ENCODE results near the gene MXD3.
"Not testable (repeated sequence)": the region's sequence is repeated elsewhere in the genome, so short reads cannot be mapped to it uniquely, and the experiment has no call there.

Gene MXD3

DNA sequence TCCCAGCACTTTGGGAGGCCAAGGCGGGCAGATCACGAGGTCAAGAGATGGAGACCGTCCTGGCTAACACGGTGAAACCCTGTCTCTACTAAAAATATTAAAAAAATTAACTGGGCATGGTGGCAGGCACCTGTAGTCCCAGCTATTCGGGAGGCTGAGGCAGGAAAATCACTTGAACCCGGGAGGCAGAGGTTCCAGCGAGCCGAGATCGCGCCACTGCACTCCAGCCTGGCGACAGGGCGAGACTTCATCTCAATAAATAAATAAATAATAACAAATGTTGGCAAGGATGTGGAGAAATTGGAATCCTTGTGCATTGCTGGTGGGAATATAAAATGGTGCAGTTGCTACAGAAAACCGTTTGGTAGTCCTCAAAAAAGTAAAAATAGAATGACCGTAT lies 31.3 kb upstream of the MXD3 start:
- not testable (repeated sequence) for DNase-seq (ENCODE audit: low read depth)

- DNase-seq (ENCODE audit: low read depth): no peak
Measured at GRCh38 chr5:177339107-177339638, 27.5 kb upstream of the MXD3 start.

- DNase-seq (ENCODE audit: low read depth): no peak
Measured at GRCh38 chr5:177338251-177339106, 26.8 kb upstream of the MXD3 start.

- no peak for DNase-seq (ENCODE audit: low read depth)
Measured at GRCh38 chr5:177336603-177337494, 25.2 kb upstream of the MXD3 start.

DNA sequence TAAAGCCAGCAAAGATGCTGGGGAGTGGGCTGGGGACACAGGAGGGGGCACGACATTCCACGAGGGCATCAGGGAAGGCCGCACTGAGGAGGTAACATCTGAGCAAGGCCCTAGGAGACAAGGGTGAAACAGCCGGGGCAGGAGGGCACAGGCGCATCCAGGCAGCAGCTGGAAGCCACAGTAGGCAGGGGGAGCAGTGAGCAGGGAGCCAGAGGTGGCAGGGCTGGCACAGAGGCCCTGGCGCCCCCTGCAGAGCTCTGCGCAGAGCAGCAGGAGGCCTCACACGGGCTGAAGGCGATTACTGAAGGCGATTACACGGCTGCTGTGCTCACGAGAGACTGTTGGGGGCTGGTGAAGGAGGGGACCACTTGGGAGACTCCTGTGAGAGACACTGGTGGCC lies 24.4 kb upstream of the MXD3 start:
- DNase-seq (ENCODE audit: low read depth): no peak

GRCh38 chr5:177335701-177336065 lies 24.0 kb upstream of the MXD3 start:
- no peak for DNase-seq (ENCODE audit: low read depth)

GRCh38 chr5:177334781-177335700 lies 23.3 kb upstream of the MXD3 start:
- no peak for DNase-seq (ENCODE audit: low read depth)

DNA sequence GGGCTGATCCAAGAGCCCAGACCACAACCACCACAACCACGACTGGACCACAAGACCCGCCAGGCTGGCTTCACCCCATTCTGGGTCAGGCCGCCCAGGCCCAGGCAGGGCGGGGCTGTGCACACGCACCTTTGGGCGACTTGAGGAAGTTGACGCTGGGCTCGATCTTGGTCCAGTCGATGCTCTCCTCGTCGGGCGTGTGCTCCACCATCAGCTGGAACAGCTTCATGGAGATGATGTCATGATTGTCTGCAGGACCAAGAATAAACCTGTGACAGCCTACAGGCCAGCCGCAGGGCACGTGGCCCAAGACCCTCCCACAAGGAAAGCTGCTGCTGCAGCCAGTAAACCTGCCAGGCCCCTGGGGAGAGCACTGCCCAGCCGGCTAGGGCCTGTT lies 22.5 kb upstream of the MXD3 start:
- DNase-seq (ENCODE audit: low read depth): no peak

DNA sequence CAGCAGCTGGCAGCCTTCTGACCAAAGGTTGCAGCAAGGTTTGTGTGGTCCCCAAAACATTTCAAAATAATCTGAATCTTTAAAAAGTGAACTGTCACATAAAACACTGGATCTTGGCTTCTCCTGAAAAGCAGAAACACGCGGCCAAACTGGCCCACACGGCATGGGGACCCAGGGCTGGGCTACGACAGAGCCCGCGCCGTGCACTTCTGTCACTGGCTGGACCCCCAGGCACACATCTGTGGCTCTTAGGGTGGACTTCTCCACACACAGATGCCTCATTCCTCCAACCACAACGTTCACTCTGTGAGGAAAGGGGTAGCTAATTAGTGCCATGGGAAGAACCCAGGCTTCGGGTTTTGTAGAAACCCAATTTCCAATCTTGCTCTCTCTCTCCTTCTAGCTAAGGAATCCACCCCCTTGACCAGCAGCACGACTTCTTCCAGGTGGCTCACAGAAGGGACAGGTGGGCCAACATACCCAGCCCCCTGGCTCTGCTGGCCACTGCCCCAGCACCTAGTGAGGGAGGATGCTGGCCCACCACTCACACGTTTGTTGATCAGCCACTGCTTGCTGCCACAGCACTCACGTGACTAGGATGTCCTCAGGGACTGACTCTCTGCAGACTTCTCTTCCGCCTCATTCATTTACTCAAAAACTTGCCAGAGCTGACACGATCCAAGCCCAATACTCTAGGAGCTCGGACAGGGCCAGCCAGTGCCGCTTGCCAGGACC lies 21.9 kb upstream of the MXD3 start:
- no peak for DNase-seq (ENCODE audit: low read depth)

- DNase-seq (ENCODE audit: low read depth): no peak
Measured at GRCh38 chr5:177332896-177333260, 21.2 kb upstream of the MXD3 start.

- no peak for DNase-seq (ENCODE audit: low read depth)
Measured at GRCh38 chr5:177332031-177332895, 20.6 kb upstream of the MXD3 start.

DNA sequence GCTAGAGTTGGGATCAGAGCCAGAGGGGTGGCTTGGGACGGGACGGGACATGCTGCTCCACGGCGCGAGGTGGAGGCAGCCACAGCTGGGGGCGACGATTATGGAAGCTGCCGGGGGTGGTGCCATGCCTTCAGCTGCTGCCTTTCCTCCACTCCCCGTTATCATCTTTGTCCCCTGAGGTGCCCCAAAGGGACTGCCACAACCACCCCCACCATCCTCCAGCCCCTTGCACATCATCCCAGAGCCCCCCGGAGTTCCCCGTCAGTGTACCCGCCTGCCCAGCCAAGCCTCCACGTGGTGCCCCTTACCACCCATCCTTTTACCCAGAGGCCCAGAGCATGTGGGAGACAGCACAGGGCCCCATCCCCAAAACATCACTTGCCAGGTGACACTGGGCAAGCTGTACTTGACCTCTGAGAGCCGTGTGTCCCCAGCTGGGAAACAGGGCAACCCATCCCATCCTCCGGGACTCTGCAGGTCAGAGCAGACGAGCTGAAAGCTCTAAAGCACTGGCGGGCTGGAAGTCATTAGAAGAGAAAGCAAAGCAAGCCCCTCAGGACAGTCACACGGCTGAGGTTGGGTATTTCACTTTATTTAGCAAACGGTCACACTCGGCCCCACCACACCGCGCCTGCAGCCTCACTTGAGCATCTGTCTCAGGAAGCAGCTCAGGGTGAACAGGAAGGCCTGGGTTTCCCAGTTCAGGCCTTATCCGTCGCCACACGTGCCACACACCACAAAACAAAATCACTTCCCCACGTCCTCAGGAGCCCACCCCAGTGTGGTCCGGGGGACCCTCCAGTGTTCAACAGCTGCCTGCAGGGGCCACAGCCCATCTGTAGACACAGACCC lies 19.5 kb upstream of the MXD3 start:
- DNase-seq (ENCODE audit: low read depth): no peak

DNA sequence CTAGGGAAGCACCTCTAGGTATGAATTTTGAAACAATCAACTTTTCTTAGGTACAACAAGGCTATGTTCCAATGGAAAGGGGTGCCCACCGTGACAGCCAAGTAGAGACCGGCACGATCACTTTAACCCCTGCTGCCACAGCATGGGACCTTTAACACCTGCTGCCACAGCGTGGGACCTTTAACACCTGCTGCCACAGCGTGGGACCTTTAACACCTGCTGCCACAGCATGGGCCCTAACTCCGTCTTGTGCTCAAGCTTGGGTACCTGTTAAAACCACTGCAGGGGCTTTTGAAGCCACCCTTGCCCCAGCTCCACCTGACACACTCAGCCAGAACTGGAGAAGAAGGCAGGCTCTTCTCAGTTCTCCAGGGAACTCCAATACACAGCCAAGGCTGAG lies 18.2 kb upstream of the MXD3 start:
- DNase-seq (ENCODE audit: low read depth): no peak

- no peak for DNase-seq (ENCODE audit: low read depth)
Measured at GRCh38 chr5:177328545-177329231, 17.0 kb upstream of the MXD3 start.

GRCh38 chr5:177327539-177328522 lies 16.1 kb upstream of the MXD3 start:
- no peak for DNase-seq (ENCODE audit: low read depth)

GRCh38 chr5:177325868-177326381 lies 14.2 kb upstream of the MXD3 start:
- DNase-seq (ENCODE audit: low read depth): no peak

- no peak for DNase-seq (ENCODE audit: low read depth)
Measured at GRCh38 chr5:177320879-177321278, 9.2 kb upstream of the MXD3 start.
